Globus pallidus (tissue), 1 donor: ENCODE results near the gene FOXRED2.
"Not testable (repeated sequence)": the region's sequence is repeated elsewhere in the genome, so short reads cannot be mapped to it uniquely, and the experiment has no call there.

Source experiments
- DNase-seq: peaks from one replicate; pipeline ENCODE4 v3.0.0-alpha.2; 2015; ENCODE audit warnings: low spot score

The FOXRED2 gene

DNA sequence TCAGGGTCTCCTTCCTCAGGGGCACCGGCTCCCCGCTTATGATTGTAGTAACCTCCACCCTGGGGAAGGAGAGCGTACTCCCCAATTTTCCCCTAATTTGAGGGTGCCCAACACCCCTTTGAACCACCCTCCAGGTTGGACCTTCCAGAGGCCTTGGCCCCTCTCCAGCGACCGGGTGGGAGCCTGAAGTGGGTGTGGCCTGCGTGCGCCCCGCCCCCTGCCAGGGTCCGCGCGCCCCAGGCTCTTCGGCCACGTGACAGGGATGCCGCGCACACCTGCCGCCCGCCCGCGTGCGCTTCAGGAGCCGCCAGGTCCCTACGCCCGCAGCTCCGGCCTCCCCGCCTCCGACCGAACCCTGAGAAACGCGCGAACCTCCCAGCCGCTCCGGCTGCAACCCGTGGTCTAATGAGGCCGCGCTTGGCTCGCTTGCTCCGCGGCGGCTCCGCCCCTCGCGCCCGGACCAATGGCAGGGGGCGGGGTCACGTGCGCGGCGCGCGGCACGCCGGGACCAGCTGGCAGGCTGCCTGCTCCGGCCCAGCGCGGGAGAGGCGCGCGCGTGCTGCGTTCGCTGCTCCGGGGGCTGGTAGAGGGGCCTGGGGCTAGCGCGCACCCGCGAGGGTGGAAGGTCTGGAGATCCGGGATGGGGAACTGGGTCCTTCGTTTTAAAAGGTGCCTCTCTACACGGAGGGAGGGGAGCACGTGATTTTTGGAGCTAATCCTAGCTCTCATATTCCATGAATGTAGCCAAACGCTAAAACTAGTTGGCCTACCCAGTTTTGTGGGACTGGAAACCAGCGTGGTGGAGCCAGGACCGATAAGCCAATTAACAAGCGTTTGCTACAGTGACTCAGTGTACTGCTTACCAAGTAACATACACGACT lies at the start of gene FOXRED2:
TSS of gene FOXRED2 (minus strand) at position 404 of the 881 bp plus-strand sequence. CDS start 618 bp downstream, outside the sequence.
- DNase-seq = peak; percentile 75

DNA sequence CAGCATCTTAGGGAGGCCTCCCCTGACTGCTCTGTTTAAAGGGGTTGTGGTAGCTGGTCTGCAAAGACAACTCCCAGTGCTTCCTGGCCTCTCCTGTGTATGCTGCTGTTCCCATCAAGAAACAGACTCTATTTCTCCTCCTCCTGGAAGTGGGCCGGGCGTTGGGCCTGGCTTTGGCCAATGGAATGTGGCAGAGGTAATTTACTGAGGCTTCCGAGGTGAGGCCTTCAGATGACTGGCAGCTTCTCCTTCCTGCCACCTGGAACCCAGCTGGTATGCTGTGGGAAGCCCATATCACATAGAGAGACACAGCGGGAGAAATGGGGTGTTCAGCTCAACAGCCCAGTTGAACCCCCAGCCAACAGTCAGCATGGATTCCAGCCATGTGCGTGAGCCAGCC lies 47.3 kb upstream of the FOXRED2 start:
- DNase-seq = no peak

DNA sequence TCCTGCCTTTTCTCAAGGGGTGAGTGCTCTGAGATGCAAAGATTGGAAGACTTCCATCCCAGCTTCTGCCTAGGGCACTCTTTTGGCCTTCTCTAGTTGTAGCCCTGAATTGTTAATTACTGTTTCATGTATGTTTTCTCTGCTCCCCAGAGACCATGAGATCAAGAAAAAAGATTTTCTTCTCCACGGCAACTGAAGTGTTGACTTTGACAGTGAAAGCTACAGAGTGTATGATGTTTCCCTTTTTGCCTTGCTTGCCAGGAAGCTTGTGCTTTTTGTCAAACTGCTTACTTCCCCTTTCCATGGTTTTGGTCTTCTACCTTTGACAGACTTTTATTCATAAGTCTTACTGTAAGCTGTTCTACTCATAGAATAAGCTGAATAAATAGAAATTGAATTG lies 45.4 kb upstream of the FOXRED2 start:
- DNase-seq = no peak

DNA sequence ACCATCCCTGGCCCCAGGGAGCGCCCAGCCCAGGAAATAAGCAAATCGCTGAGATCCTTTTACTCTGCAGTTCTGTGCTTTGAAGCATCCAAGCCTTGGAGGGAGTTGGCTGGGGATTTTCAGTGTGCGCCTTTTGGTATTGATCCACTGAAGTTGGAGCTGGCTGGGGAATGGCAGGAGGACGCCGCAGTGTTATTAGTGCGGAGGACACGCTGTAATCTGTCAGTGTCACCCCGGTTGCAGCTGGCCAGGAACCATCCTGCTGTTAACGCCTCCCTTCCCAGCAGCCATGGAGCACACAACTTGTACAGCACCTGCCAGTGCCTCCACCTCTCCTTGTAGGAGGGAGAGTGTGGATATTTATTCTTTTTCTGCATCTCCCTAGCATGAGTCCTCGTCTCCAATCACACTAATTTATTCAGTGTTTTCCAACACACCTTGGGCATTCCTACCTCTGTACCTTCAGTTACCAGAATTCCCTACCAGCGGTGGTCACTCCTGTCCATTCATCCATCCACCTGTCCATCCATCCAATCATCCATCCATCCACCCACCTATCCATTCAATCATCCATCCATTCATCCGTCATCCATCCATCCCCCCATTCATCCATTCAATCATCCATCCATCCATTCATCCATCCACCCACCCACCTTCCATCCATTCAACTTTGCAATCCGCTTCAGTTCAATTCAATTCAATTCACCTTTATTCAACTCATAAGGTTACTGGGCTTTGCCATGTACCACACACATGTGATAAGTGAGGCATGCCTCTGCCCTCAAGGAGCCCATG lies 44.1 kb upstream of the FOXRED2 start:
- no peak for DNase-seq

DNA sequence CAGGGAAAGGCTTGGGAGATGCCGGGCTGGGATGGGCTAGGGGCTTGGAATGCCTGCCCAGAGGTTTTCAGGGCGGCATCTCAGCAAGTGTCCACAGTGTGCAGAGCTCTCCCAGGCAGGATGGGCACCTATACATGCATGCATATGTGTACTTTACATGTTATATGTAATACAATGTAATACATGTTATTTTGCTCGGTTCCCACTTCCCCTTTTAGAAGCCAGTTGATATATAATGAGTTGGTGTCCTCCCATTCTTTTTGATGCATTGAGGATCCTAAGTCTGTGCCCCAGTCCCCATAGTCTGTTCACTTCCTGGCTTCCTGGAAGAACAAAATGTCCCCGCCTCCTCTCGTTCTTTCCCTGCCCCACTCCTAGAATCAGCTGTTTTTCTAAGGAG lies 42.2 kb upstream of the FOXRED2 start:
- no peak for DNase-seq

DNA sequence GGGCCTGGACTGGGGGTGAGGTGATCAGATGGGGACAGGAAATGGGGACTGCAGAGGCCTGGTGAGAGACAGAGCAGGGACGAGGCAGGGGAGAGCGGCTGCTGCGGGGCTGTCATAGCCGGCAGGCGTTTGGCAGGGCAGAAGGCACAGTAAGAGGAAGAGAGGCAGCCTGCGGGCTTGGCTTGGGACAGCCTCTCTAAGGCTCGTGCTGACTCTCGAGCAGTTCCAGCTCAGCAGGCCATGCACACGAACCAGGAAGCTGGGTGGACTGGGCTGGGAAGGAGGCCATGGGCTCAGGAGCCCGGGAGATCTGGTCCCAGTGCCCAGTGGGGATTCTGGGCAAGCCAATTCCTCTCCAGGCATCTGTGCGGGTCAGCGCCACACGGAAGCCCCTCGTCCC lies 41.8 kb upstream of the FOXRED2 start:
- no peak for DNase-seq

DNA sequence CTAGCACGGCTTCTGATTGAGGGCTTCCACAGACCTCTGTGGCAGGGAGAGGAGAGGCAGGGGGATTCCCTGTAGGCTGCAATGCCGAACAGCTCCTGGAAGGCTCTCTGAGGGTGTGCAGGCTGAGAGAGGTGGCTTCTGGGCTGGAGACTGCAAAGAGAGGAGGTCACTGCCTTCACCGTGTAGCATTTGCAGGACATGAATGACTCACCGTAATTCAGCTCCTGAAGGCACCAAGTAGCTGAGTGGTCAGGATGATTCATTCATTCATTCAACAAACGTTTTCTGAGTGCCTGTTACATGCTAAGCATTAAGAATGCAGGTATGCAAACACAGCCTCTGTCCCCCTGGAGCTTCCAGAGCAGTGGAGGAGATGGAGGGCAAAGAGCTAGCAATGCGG lies 40.1 kb upstream of the FOXRED2 start:
- DNase-seq = no peak

DNA sequence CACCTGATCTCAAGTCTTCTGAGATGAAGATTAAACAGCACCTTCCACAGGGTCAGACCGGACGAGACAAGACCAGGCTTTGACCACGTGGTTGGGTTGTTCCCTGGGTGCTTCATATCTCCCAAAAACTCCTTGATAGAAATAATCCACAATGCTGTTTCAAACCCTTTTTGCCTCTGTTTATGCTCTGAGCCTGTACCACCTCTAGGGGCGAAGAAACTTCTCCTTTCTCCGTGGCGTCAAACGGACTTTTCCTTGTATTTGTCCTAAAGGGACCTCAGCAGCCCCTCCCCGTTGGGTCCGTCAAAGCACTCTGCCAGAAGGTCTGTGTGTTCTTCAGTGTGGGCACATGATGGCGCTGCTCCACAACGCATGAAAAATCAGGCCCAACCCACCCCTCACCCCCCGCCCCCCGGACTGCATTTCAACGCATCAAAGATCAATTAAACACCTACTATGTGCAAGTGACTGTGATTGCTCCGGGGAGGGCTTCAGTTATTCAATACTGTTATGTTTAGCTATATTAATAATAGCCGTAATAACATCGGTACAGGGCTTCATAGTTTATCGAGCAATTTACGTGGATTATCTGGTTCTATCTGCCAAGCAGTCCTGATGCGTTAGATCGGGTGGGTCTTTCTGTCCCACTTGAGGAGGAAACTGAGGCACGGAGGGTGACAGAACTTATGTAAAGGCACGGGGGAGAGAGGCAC lies 39.4 kb upstream of the FOXRED2 start:
- peak; percentile 26 for DNase-seq

DNA sequence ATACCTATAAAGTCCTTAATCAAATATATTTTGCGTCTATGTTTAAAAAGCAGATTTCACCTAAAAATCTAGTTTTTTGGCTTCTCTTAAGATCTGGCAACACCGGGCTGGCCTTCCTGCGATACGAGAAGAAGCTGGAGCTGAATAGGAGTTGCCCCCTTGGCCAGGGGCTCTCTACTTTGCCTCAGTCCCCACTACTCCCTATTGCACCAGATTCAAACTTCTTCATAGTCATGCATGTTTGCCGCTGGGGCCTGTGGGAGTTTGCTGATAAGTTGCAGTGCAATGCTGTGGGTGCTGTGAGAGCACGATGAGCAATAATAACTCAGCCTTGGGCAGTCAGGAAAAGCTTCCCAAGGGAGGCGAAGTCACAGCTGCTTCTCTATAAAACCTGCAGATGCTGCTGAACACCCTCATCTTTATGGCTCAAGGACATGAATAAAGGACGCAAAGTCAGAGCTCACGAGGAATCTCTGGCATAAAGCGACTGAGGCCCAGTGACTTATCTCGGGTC lies 37.3 kb upstream of the FOXRED2 start:
- DNase-seq = no peak

DNA sequence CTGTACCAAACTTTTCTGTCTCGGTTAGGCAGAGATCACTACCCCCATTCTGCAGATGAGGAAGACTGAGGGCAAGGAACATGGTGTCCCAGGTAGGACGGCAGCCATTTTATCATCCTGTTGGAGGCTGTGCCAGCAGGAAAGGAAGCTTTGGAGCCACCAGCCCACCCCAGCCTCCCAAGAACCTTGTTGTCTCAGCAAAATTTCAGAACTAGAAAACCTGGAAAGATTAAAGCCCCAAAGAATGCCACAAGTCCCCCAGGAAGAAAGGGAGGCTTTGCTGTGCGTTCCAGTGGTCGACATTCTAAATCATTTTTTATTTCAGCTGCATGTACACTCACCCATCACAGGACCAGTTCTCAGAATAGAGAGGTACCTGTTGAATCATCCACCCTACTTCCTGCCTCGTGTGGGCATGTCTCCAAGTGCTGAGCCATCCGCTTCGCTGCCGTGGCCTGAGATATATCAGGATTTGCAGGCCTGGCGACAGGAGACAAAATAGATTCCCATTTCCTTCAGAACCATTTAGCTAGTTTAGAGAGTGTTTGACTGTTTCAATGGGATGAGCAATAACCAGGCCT lies 35.1 kb upstream of the FOXRED2 start:
- DNase-seq = no peak

DNA sequence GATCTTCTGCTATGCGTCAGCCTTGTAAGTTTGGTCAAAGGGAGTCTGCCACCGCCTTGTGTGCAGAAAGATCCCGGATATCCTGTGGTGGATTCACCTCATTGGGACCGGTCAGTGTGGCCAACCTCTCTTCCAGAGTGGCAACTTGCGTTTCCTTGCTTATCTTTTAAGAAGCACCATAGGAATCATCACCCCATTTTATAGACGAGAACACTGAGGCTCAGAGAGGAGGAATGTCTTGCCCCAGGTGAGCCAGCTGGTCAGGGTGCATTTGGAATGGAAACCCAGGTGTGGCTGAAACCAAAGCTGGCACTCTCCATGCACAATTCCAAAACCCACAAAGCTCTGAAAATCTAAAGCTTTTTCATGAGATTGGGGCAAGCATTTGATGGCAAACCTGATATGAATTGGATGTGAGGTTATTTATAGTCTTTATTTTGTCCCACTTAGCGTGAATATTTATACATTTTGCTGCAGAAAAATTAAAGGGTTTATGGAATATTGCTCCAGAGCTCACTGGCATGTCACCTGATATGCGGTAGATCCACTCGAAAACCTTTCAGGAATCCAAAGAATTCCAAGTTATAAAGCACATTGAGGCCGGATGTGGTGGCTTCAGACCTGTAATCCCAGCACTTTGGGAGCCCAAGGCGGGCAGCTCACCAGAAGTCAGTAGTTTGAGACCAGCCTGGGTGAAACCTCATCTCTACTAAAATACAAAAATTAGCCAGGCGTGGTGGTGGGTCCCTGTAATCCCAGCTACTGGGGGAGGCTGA lies 34.2 kb upstream of the FOXRED2 start:
- no peak for DNase-seq

DNA sequence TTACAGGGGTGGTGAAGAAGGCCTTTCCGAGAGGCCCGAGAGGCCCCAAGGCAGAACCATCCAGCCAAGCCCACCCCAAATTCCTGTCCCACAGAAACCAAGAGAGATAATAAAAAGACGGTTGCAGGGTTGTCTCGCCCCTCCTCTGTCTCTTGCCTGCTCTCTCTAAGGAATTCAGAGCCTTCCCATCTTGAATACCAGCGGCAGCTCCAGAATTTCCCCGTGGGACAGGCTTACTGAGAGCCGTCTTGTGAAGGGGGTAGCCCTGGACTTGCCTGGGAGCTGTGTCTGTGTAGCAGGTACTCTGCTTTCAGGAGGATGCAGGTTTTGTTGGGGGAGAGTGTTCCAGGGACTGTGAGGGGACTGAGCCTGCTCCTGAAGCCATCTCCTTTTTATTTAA lies 31.7 kb upstream of the FOXRED2 start:
- no peak for DNase-seq

DNA sequence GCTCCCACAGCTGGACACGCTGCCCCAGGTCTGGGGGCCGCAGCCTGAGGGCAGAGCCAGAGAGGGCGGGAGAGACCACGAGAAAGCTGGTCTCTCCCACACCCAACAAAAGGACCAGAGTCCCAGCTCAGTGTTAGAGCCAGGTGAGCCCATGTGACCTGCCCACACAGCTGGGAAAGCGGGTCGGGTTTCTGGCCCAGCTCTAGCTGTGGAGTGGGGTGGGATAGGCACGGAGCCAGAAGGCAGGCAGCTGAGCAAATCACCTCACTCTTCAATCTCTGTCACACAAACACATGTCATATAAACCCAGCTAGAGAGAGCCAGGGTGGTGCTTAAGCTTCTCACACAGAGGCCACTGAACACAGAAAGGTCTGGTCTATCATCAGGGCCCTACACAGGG lies 29.9 kb upstream of the FOXRED2 start:
- no peak for DNase-seq

DNA sequence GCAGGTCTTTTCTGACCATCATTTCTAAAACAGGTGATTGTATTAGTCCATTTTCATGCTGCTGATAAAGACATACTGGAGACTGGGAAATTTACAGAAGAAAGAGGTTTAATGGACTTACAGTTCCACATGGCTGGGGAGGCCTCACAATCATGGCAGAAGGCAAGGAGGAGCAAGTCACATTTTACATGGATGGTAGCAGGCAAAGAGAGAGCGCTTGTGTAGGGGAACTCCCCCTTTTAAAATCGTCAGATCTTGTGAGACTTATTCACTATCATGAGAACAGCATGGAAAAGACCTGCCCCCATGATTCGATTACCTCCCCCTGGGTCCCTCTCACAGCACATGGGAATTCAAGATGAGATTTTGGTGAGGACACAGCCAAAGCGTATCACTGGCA lies 26.5 kb upstream of the FOXRED2 start:
- not testable (repeated sequence) for DNase-seq

DNA sequence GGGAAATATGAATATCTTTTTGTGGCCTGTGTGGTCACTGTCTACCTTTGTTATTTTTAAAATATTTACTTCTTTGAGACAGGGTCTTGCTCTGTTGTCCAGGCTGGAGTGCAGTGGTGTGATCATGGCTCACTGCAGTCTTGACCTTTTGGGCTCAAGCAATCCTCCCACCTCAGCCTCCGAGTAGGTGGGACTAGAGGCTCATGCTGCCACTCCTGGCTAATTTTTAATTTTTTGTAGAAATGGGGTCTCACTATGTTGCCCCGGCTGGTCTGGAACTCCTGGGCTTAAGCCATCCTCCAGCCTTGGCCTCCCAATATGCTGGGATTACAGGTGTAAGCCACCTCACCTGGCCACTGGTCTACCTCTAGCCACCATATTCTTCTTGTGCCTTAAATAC lies 25.6 kb upstream of the FOXRED2 start:
- DNase-seq = no peak

DNA sequence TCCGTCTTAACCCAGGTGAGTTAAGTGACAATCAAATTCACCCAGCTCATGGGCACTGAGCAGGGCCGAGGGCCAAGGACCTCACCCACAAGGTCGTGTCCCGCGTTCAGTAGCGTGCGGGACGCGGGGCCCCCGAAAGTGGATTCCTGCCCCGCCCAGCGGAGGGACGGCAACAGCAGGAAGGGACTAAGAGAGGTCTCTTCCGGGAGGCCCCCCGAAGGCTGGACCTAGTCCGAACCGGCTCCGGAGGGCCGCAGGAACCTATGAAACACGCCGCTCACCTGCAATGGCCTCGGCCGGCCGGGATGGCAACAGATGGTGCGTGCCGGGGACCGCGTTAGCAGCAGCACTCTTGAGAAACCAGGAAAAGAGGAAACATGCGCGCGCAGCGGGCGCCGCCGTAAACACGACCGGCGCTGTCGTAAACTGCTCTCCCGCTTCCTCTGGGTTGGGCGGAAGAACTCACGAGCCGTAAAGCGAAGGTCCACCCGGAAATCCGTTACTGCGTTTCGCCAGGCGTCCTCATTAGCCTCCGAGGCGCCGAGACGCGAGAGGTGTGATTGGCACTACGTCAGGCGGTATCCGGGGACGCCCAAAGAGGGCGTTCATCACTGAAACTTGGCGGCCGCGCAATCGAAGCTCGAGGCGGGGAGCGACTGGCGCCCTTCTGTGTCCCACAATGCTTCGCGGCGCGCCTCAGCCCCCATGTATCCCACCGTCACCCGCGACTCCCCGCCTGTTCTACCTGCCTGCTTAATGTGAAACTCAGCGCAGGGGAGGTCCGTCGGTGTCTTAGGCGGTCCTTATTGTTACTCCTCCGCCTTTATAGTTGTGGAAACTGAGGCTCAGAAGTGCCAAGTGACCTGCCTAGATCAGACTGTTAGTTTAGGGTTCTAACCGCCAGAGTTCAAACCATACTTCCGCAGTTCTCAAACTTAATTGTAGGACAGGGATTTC lies 22.2 kb upstream of the FOXRED2 start, which contains the start of gene EIF3D:
TSS of gene EIF3D (minus strand) at position 372 of the 957 bp plus-strand sequence. CDS start 3,045 bp downstream, outside the sequence.
- peak; percentile 98 for DNase-seq

DNA sequence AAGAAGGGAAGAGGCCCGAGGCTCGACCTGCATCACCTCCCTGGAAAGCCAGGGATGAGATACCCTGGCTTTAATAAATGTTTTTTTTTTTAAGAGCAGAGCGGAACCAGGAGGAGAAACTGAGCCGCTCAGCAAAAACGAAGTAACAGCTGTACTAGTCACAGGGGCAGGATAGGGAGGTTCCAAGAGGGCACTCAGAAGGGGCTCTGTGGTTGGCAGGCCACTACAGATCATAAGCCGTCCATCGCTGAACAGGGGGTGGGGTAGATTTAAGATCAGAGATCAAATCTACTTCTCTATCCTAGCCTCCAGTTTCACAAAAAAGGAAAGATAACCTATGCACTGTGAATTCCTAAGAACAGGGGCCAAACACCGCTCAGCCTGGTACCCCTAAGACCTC lies 21.5 kb upstream of the FOXRED2 start:
- DNase-seq = no peak

DNA sequence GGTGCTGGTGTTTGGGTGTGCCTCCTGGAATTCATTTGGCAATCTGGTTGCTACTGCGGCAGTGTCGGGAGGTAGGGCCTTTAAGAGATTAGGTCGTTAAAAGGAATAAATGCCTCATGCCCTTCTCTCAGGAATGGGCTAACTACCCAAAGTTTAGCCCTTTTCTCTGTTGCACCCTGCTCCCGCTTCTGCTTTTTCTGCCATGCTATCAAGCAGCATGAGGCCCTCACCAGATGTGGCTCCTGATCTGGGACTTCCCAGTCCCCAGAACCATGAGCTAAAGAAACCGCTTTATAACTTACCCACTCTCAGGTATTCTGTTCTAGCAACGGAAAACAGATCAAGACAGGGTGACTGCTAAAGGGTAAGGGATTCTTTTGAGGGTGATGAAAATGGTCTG lies 15.8 kb upstream of the FOXRED2 start:
- DNase-seq = no peak

DNA sequence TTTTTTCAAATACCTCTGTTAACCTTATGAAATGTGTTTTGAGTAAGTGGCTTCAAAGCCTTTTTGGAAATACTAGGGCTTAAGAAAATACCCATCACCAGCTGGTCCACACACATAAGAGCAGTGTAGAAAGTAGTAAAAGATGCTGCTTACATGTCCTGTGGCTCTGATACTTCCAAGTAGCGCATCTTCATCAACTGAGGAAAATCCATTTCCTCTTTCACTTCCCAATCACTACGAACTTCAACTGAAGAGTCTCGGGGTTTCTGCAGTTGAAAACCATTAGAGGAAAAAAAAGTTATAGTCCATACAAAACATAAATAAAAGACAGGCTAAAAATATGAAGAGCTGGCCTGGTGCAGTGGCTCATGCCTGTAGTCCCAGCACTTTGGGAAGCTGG lies 13.6 kb upstream of the FOXRED2 start:
- DNase-seq = no peak

DNA sequence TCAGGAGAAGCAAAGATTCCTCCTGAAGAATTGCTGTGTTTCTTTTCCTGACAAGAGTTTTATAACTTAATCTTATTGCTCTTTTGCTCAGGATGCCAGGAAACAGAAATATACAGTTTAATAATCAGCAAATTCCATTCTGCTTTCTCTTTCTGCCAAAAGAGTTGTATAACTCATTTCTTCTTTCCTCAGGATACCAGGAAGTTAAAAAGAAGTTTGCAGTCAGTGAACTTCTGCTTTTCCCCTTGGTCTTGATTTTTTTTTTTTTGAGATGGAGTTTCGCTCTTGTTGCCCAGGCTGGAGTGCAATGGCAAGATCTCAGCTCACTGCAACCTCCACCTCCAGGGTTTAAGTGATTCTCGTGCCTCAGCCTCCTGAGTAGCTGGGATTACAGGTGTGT lies 13.1 kb upstream of the FOXRED2 start:
- not testable (repeated sequence) for DNase-seq
